A673 (cell line): ENCODE data around the gene SEMA5A. TPM values are rescaled to one million over a fixed set of nuclear protein-coding genes. Genes with fewer than 3 reads are reported as not detected.

Experiments used
- BruUV-seq: library from RNA; stranded (reverse); fragments of 400-500 nt; replicated peaks from 2 replicates; lab custom pipeline; 2021; lab: Mats Ljungman, UMichigan
- CTCF ChIA-PET: fragments of 300-600 bp; sonication (Branson Sonifier 250); formaldehyde crosslinking; loops from one replicate; lab custom pipeline; 2022; ENCODE audit warnings: antibody characterized with exemption; lab: Charles Lee
- POLR2A ChIA-PET: fragments of 300-600 bp; sonication (Branson Sonifier 250); formaldehyde crosslinking; loops from one replicate; lab custom pipeline; 2022; ENCODE audit warnings: antibody characterized with exemption; ENCODE audit not compliant: low non-redundant PET; lab: Charles Lee
- DNase-seq: peaks from one replicate; pipeline ENCODE4 v3.0.0-alpha.2; 2015; ENCODE audit warnings: low spot score
- H3K27ac ChIP-seq: fragments of 200-600 bp; sonication (generic); 2 replicates; pipeline ENCODE4 v1.5.1; 2016; ENCODE audit warnings: mixed run types, low read depth, mild to moderate bottlenecking, mixed read lengths, antibody characterized with exemption, low read length; ENCODE audit not compliant: poor library complexity, severe bottlenecking
- H3K27me3 ChIP-seq: fragments of 200-600 bp; sonication (generic); replicated peaks from 2 replicates; pipeline ENCODE4 v1.6.1; 2017; ENCODE audit warnings: mixed run types, low read depth, mild to moderate bottlenecking, mixed read lengths, antibody characterized with exemption, low read length; ENCODE audit not compliant: insufficient read depth, poor library complexity
- H3K36me3 ChIP-seq: fragments of 200-600 bp; sonication (generic); 2 replicates; pipeline ENCODE4 v1.6.1; 2016; ENCODE audit warnings: mixed run types, mild to moderate bottlenecking, mixed read lengths, antibody characterized with exemption, low read length; ENCODE audit not compliant: insufficient read depth, poor library complexity, severe bottlenecking
- H3K4me1 ChIP-seq: fragments of 200-600 bp; sonication (generic); 2 replicates; pipeline ENCODE4 v1.6.1; 2017; ENCODE audit warnings: mixed run types, mild to moderate bottlenecking, mixed read lengths, antibody characterized with exemption, low read length; ENCODE audit not compliant: insufficient read depth, poor library complexity, severe bottlenecking
- H3K4me3 ChIP-seq: fragments of 200-600 bp; sonication (generic); 2 replicates; pipeline ENCODE4 v1.5.1; 2016; ENCODE audit warnings: low read depth, mixed run types, mild to moderate bottlenecking, mixed read lengths, low read length; ENCODE audit not compliant: poor library complexity, severe bottlenecking
- H3K9me3 ChIP-seq: fragments of 200-600 bp; sonication (generic); 2 replicates; pipeline ENCODE4 v1.6.1; 2016; ENCODE audit warnings: mixed run types, low read depth, mild to moderate bottlenecking, mixed read lengths, antibody characterized with exemption, low read length; ENCODE audit not compliant: poor library complexity, severe bottlenecking
- CTCF ChIP-seq: fragments of 300-800, 200-600 bp; sonication (generic); conservative IDR thresholded peaks from 2 replicates; pipeline ENCODE4 v1.5.1; 2017; ENCODE audit warnings: low read depth, mild to moderate bottlenecking, antibody characterized with exemption, low read length, moderate library complexity, mixed read lengths
- EZH2 ChIP-seq: fragments of 200-600 bp; sonication (generic); IDR thresholded peaks from 2 replicates; pipeline ENCODE4 v1.6.1; 2017; ENCODE audit warnings: borderline replicate concordance, low read depth, mild to moderate bottlenecking, mixed read lengths, antibody characterized with exemption, low read length; ENCODE audit not compliant: poor library complexity, severe bottlenecking
- intact Hi-C: fragments of 100-400 bp; cut with micrococcal nuclease; formaldehyde crosslinking; loops from one replicate; pipeline ENCODE4 v1.10.0; 2022; ENCODE audit not compliant: unreplicated experiment
- total RNA-seq: library from RNA; stranded (reverse); gene quantifications from 2 replicates; pipeline ENCODE4 v1.2.3, GENCODE V29; 2021

Gene SEMA5A
- total RNA-seq, 1 experiment from 2014 or later = 0.17 TPM

DNA sequence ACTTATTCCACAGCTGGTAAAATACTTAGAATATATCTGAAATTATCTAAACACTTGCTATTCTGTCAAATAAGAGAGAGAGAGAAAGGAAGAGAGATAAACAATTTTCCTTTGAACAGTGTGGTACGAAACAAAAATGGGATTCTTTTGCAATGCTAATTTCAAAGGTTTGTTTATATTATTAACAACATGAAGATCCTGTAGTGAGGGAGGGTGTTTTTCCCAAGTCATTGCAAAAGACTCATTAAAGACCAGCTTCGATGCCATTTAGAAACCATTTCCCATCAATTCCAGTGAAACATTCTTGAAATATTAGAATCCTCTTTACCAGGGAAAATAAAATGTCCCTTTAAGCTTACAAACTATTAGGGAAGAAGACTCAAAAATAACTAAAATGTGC, 505.4 kb downstream of the SEMA5A start:
- TF ChIP-seq EZH2 (no peak), CTCF (no peak)
- ChIA-PET POLR2A (no interaction called here), CTCF (no interaction called here)
- no peak for DNase-seq
- peaks cover 25% of the 10 kb centered on the region for H3K9me3 ChIP-seq
- H3K4me1 ChIP-seq = no peaks in the 10 kb centered on the region
- no peaks in the 10 kb centered on the region for H3K36me3 ChIP-seq
- no peak overlapping the region for H3K4me3 ChIP-seq
- intact Hi-C loops = no loop called here
- no peaks in the 10 kb centered on the region for H3K27me3 ChIP-seq
- BruUV-seq = no TSS peak
- no peak overlapping the region for H3K27ac ChIP-seq

DNA sequence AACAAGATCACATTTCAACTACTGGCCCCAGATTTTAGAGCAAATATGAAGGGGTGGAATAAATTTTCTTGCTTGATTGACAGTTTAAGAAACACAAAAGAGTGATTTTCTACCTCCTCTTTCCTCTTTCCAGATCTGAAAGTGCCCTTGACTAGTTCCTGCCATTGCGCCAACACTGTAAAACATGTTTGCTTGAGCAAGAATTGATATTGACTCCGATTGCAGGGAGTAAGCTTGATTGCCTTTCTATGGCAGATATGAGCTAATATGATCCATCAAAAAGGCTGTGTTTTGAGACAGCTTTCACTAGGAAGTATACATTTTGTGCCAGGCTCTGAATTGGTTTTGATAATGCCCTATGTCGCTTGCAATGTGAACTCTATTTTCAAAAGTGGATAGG, 508.8 kb downstream of the SEMA5A start:
- DNase-seq = no peak
- no peak overlapping the region for H3K27ac ChIP-seq
- ChIA-PET POLR2A (no interaction called here), CTCF (no interaction called here)
- BruUV-seq = no TSS peak
- no peaks in the 10 kb centered on the region for H3K27me3 ChIP-seq
- H3K9me3 ChIP-seq = peaks cover 18% of the 10 kb centered on the region
- intact Hi-C loops = no loop called here
- H3K36me3 ChIP-seq = no peaks in the 10 kb centered on the region
- no peaks in the 10 kb centered on the region for H3K4me1 ChIP-seq
- H3K4me3 ChIP-seq = no peak overlapping the region
- TF ChIP-seq CTCF (no peak), EZH2 (no peak)

DNA sequence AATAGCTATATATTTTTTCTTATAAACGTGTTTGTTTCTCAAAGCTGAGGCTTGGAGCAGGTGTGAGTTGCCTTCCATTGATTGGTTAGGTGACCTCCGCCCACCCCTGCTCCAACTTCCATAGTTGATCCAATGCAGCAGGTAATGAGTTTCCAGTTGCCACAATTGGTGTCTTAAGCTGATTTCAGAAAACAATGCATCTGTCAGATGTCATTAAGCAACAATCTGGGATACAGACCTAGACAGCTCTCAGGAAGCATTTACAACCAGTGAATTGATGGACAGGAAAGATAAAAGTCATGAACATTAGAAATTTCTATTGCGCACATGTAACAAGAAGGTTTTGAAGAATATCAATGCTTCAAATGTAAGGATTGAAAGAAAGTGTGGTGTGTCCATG, 510.5 kb downstream of the SEMA5A start:
- no peaks in the 10 kb centered on the region for H3K27me3 ChIP-seq
- H3K27ac ChIP-seq = no peak overlapping the region
- H3K9me3 ChIP-seq = peaks cover 12% of the 10 kb centered on the region
- DNase-seq = no peak
- ChIA-PET POLR2A (interaction anchor here (0.6 kb wide), 1 partner anchor 864 kb away, joined by 7 read pairs; no protein-coding TSS in a partner anchor), CTCF (no interaction called here)
- no peaks in the 10 kb centered on the region for H3K4me1 ChIP-seq
- H3K4me3 ChIP-seq = no peak overlapping the region
- H3K36me3 ChIP-seq = no peaks in the 10 kb centered on the region
- intact Hi-C loops = no loop called here
- no peak for TF ChIP-seq CTCF
- no peak for TF ChIP-seq EZH2
- BruUV-seq = no TSS peak
